H1 (cell line): ENCODE measurements around the gene DHRS13. TPM values are rescaled to one million over a fixed set of nuclear protein-coding genes. Genes with fewer than 3 reads are reported as not detected.

Experiments
- CTCF ChIA-PET: fragments of 300-600 bp; sonication (Branson Sonifier 250); formaldehyde crosslinking; loops from one replicate; lab custom pipeline; 2021; ENCODE audit not compliant: partially characterized antibody; lab: Charles Lee
- POLR2A ChIA-PET: fragments of 300-600 bp; sonication (Branson Sonifier 250); formaldehyde crosslinking; loops from one replicate; lab custom pipeline; 2021; ENCODE audit warnings: inconsistent platforms; ENCODE audit not compliant: partially characterized antibody; lab: Charles Lee
- DNase-seq, 2 experiments: peaks; one replicate each; pipeline versions ENCODE4 v3.0.0 to v3.0.0-alpha.2; 2010 to 2022; ENCODE audit warnings: low spot score in 2 of 2, low read depth in 1 of 2, mixed read lengths in 1 of 2
- FAIRE-seq: peaks from 2 replicates; lab custom pipeline; 2011; peaks lifted over from hg19 to GRCh38; lab: Jason Lieb, UNC
- H2AFZ ChIP-seq: 2 replicates; pipeline ENCODE4 v1.8.1; 2012; ENCODE audit warnings: low read length, inconsistent platforms
- H2AK5ac ChIP-seq: 2 replicates; pipeline ENCODE4 v1.6.1; 2013; ENCODE audit warnings: low read depth, low read length
- H2BK120ac ChIP-seq: replicated peaks from 2 replicates; pipeline ENCODE3; 2013; ENCODE audit warnings: low read depth, low read length, inconsistent platforms
- H2BK12ac ChIP-seq: 2 replicates; pipeline ENCODE4 v1.6.1; 2013; ENCODE audit warnings: low read depth, low read length
- H2BK15ac ChIP-seq: 2 replicates; pipeline ENCODE4 v1.6.1; 2013; ENCODE audit warnings: low read length
- H2BK20ac ChIP-seq: 2 replicates; pipeline ENCODE4 v1.6.1; 2013; ENCODE audit warnings: low read length
- H2BK5ac ChIP-seq: 2 replicates; pipeline ENCODE4 v1.6.1; 2013; ENCODE audit warnings: low read depth, low read length
- H3K14ac ChIP-seq: 2 replicates; pipeline ENCODE4 v1.6.1; 2013; ENCODE audit warnings: inconsistent platforms; ENCODE audit not compliant: insufficient read length
- H3K18ac ChIP-seq: 2 replicates; pipeline ENCODE4 v1.6.1; 2013; ENCODE audit warnings: low read length; ENCODE audit errors: extremely low read depth
- H3K23ac ChIP-seq: 2 replicates; pipeline ENCODE4 v1.6.1; 2013; ENCODE audit warnings: inconsistent platforms; ENCODE audit not compliant: insufficient read length
- H3K23me2 ChIP-seq: 2 replicates; pipeline ENCODE4 v1.6.1; 2013; ENCODE audit warnings: low read depth, low read length
- H3K27ac ChIP-seq: 2 replicates; pipeline ENCODE4 v1.6.1; 2011; ENCODE audit warnings: low read depth, low read length, inconsistent platforms
- H3K27me3 ChIP-seq, 4 experiments: replicated peaks in 1 of 4; 1 replicate in 1 of 4; 2 replicates in 3 of 4; pipeline versions ENCODE4 v1.6.1 to v1.8.1; 2011 to 2013; ENCODE audit warnings: low read length in 3 of 4, mild to moderate bottlenecking in 3 of 4, inconsistent platforms in 2 of 4, mixed read lengths in 2 of 4, moderate library complexity in 1 of 4; ENCODE audit not compliant: control insufficient read depth in 3 of 4, insufficient read depth in 3 of 4; ENCODE audit errors: extremely low read depth in 1 of 4
- H3K36me3 ChIP-seq, 4 experiments: 2 replicates each; pipeline versions ENCODE4 v1.6.1 to v1.8.1; 2011 to 2013; ENCODE audit warnings: mild to moderate bottlenecking in 4 of 4, low read length in 3 of 4, moderate library complexity in 2 of 4, control low read depth in 1 of 4, inconsistent platforms in 1 of 4; ENCODE audit not compliant: insufficient read depth in 4 of 4, control insufficient read depth in 2 of 4
- H3K4ac ChIP-seq: replicated peaks from 2 replicates; pipeline ENCODE3; 2013; ENCODE audit warnings: low read length, low read depth, mixed read lengths, inconsistent platforms; ENCODE audit not compliant: insufficient read length
- H3K4me1 ChIP-seq, 4 experiments: replicated peaks in 1 of 4; 1 replicate in 1 of 4; 2 replicates in 3 of 4; pipeline versions ENCODE4 v1.6.1 to v1.8.1; 2011 to 2013; ENCODE audit warnings: low read length in 3 of 4, inconsistent platforms in 2 of 4, mixed read lengths in 1 of 4; ENCODE audit not compliant: insufficient read depth in 4 of 4, control insufficient read depth in 3 of 4
- H3K4me2 ChIP-seq, 2 experiments: 2 replicates each; pipeline versions ENCODE4 v1.6.1 to v1.8.1; 2011 to 2013; ENCODE audit warnings: low read depth in 2 of 2, low read length in 2 of 2, control low read depth in 1 of 2, inconsistent platforms in 1 of 2, mild to moderate bottlenecking in 1 of 2; ENCODE audit not compliant: insufficient read depth in 1 of 2
- H3K4me3 ChIP-seq, 4 experiments: fragments of 200-600, 300-600 bp in 1 of 4; sonication (generic), shearing (Covaris generic), sonication (Bioruptor Twin) in 1 of 4; 2 replicates each; pipeline versions ENCODE4 v1.5.1 to v1.8.1; 2011 to 2016; ENCODE audit warnings: low read length in 4 of 4, low read depth in 3 of 4, control low read depth in 2 of 4, inconsistent platforms in 2 of 4, mild to moderate bottlenecking in 2 of 4, mixed read lengths in 1 of 4, moderate library complexity in 1 of 4; ENCODE audit not compliant: insufficient read depth in 2 of 4; ENCODE audit errors: extremely low read depth in 1 of 4
- H3K56ac ChIP-seq: replicated peaks from 2 replicates; pipeline ENCODE3; 2013; ENCODE audit warnings: low read depth, mild to moderate bottlenecking, mixed read lengths, low read length, inconsistent platforms; ENCODE audit not compliant: insufficient read length
- H3K79me1 ChIP-seq: 2 replicates; pipeline ENCODE4 v1.6.1; 2013; ENCODE audit warnings: low read depth, low read length, control low read depth
- H3K79me2 ChIP-seq, 2 experiments: 2 replicates each; pipeline versions ENCODE4 v1.6.1 to v1.8.1; 2012 to 2013; ENCODE audit warnings: low read length in 2 of 2, mild to moderate bottlenecking in 2 of 2, inconsistent platforms in 1 of 2; ENCODE audit not compliant: insufficient read depth in 2 of 2, control insufficient read depth in 1 of 2
- H3K9ac ChIP-seq, 4 experiments: replicated peaks in 1 of 4; 1 replicate in 1 of 4; 2 replicates in 3 of 4; pipeline versions ENCODE4 v1.6.1 to v1.8.1; 2011 to 2013; ENCODE audit warnings: low read depth in 3 of 4, low read length in 3 of 4, control low read depth in 2 of 4, mild to moderate bottlenecking in 2 of 4, moderate library complexity in 2 of 4, inconsistent platforms in 1 of 4; ENCODE audit errors: extremely low read depth in 1 of 4
- H3K9me3 ChIP-seq, 2 experiments: 2 replicates each; pipeline versions ENCODE4 v1.6.1 to v1.8.1; 2012 to 2013; ENCODE audit warnings: mild to moderate bottlenecking in 2 of 2, moderate library complexity in 2 of 2, control low read depth in 1 of 2, inconsistent platforms in 1 of 2, low read depth in 1 of 2, low read length in 1 of 2, mixed read lengths in 1 of 2; ENCODE audit not compliant: insufficient read depth in 2 of 2
- H4K20me1 ChIP-seq, 2 experiments: replicated peaks in 1 of 2; 2 replicates each; pipeline versions ENCODE3 to v1.8.1; 2011 to 2013; ENCODE audit warnings: inconsistent platforms in 2 of 2, low read length in 2 of 2, mild to moderate bottlenecking in 1 of 2; ENCODE audit not compliant: insufficient read depth in 2 of 2, control insufficient read depth in 1 of 2
- H4K5ac ChIP-seq: 2 replicates; pipeline ENCODE4 v1.6.1; 2013; ENCODE audit warnings: low read length, low read depth, mixed read lengths, inconsistent platforms; ENCODE audit not compliant: insufficient read length
- H4K8ac ChIP-seq: 2 replicates; pipeline ENCODE4 v1.8.0; 2013; ENCODE audit warnings: mild to moderate bottlenecking, moderate library complexity, low read length, inconsistent platforms; ENCODE audit not compliant: insufficient read depth; ENCODE audit errors: extremely low read depth
- H4K91ac ChIP-seq: replicated peaks from 2 replicates; pipeline ENCODE3; 2013; ENCODE audit warnings: low read length, mixed read lengths, inconsistent platforms; ENCODE audit not compliant: insufficient read length
- CBX5 ChIP-seq: fragments of 300-800, 300-1000 bp; sonication (generic); IDR thresholded peaks from 2 replicates; pipeline ENCODE4 v1.7.1; 2016; ENCODE audit warnings: antibody characterized with exemption, low read length, low read depth
- JUND ChIP-seq: IDR thresholded peaks from 2 replicates; pipeline ENCODE4 v1.6.1; 2011; ENCODE audit warnings: mild to moderate bottlenecking, improper control_type of control experiment, low read length
- NANOG ChIP-seq: IDR thresholded peaks from 2 replicates; pipeline ENCODE4 v1.6.1; 2011; ENCODE audit warnings: low read length, low read depth, mild to moderate bottlenecking, inconsistent platforms; ENCODE audit not compliant: insufficient read depth, poor library complexity, severe bottlenecking
- SRF ChIP-seq: IDR thresholded peaks from 2 replicates; pipeline ENCODE4 v1.6.1; 2011; ENCODE audit warnings: mild to moderate bottlenecking, low read depth, low read length, moderate library complexity
- WGBS, 2 experiments: shearing (Covaris generic) in 1 of 2; methylation state at CpG; one replicate each; pipeline versions ENCODE4 v1.1.6 to v1.1.7; 2013 to 2015; ENCODE audit warnings: low lambda C conversion rate in 2 of 2, mixed read lengths in 2 of 2, inconsistent platforms in 1 of 2, low coverage in 1 of 2, missing lambda C conversion rate in 1 of 2; ENCODE audit not compliant: insufficient replicate concordance in 2 of 2, insufficient coverage in 1 of 2, insufficient read length in 1 of 2; ENCODE audit errors: extremely low coverage in 1 of 2, missing lambda C conversion rate in 1 of 2; 5-methylcytosine and 5-hydroxymethylcytosine counted together
- polyA plus RNA-seq, 7 experiments: library from polyadenylated mRNA; depleted of rRNA in 3 of 7; stranded (reverse) in 5 of 7; unstranded in 2 of 7; fragments of >200 nt in 5 of 7; fragments of 200-250 nt in 2 of 7; gene quantifications; 1 replicate in 5 of 7; 2 replicates in 1 of 7; 4 replicates in 1 of 7; pipeline versions ENCODE4 v1.2.1 to v1.2.3, GENCODE V29; 2011 to 2013; ENCODE audit warnings: missing spikeins in 2 of 7, mixed read lengths in 2 of 7
- total RNA-seq: library from RNA; stranded (reverse); fragmentation: NEBNext Ultra II Directional; extraction: Animal tissue kit (Norgen Biotek cat#: 25700); gene quantifications from 2 replicates; pipeline ENCODE4 v1.2.1, GENCODE V29; 2021

DHRS13 gene
- total and polyA plus RNA-seq, 2 of the 8 experiments (the other 6 are each of a cell fraction or from before 2014, with no cell fraction given) = 23.7 to 30.0 TPM

GRCh38 chr17:28883967-28884702 lies 18.7 kb downstream of the DHRS13 start:
- Histone ChIP-seq H4K8ac (peak overlapping the region; percentile 43; the same call in 1 of the 2 replicates), H3K4me1 (peaks cover 0 to 3% (median under 1%) of the 10 kb centered on the region in 4 experiments; a peak in 5 of 7 replicates), H2AK5ac (no peak overlapping the region), H3K4me3 (no peak overlapping the region), H2BK12ac (no peak overlapping the region), H2AFZ (no peak overlapping the region), H3K14ac (no peak overlapping the region), H3K79me1 (no peaks in the 10 kb centered on the region; the same call in 1 of the 2 replicates), H3K27me3 (no peaks in the 10 kb centered on the region), H3K56ac (no peak overlapping the region), H3K79me2 (no peaks in the 10 kb centered on the region), H3K4me2 (no peak overlapping the region), H2BK20ac (no peak overlapping the region), H2BK120ac (no peak overlapping the region), H4K91ac (no peak overlapping the region), H4K5ac (no peak overlapping the region), H3K23ac (no peak overlapping the region), H4K20me1 (peaks cover 3 to 6% of the 10 kb centered on the region in 2 experiments), H2BK15ac (no peak overlapping the region), H3K9me3 (no peaks in the 10 kb centered on the region), H3K27ac (no peak overlapping the region), H3K23me2 (no peaks in the 10 kb centered on the region), H3K36me3 (peaks cover 9 to 32% (median 24%) of the 10 kb centered on the region in 4 experiments; a peak in 6 of 8 replicates), H3K4ac (no peak overlapping the region), H3K18ac (no peak overlapping the region), H3K9ac (no peak overlapping the region), H2BK5ac (no peak overlapping the region)
- WGBS, 2 experiments = 91% methylated on average over 27 of the region's 27 CpGs; no CpG with 5 or more reads in 1 of the 2 experiments
- ChIA-PET CTCF (interaction anchor here (0.8 to 3.1 kb wide), 7 partner anchors 26 to 215 kb away, joined by 3 to 20 read pairs (median 3); no protein-coding TSS in a partner anchor), POLR2A (interaction anchor here (1.0 to 2.8 kb wide), 7 partner anchors 8 to 159 kb away, joined by 3 to 15 read pairs (median 3); partner anchors contain the start of gene FLOT2)
- TF ChIP-seq SRF (no peak), NANOG (no peak), CBX5 (no peak), JUND (no peak)
- no peak for FAIRE-seq
- DNase-seq = no peak
